Endothelial cell of umbilical vein (primary cell): Measurements from ENCODE around the gene TBC1D24. TPM values are rescaled to one million over a fixed set of nuclear protein-coding genes. Genes with fewer than 3 reads are reported as not detected.

Experiments
- BruUV-seq: library from RNA; stranded (reverse); fragments of 400-500 nt; replicated peaks from 2 replicates; lab custom pipeline; 2021; lab: Mats Ljungman, UMichigan
- CTCF ChIA-PET: fragments of 300-600, 350-600 bp; sonication (Branson Sonifier 250); formaldehyde crosslinking; loops from one replicate; lab custom pipeline; 2021; ENCODE audit warnings: antibody characterized with exemption, inconsistent platforms; lab: Charles Lee
- POLR2A ChIA-PET: fragments of 300-600, 350-600 bp; sonication (Branson Sonifier 250); formaldehyde crosslinking; loops from one replicate; lab custom pipeline; 2021; ENCODE audit warnings: antibody characterized with exemption, inconsistent platforms; lab: Charles Lee
- DNase-seq: peaks from one replicate; pipeline ENCODE4 v3.0.0-alpha.2; 2011; ENCODE audit warnings: low read depth, low spot score
- FAIRE-seq: peaks from 2 replicates; lab custom pipeline; 2011; peaks lifted over from hg19 to GRCh38; lab: Jason Lieb, UNC
- H2AFZ ChIP-seq: 2 replicates; pipeline ENCODE4 v1.6.0; 2012; ENCODE audit warnings: low read depth, low read length, control low read depth, inconsistent platforms
- H3K27ac ChIP-seq: 2 replicates; pipeline ENCODE4 v1.5.1; 2011; ENCODE audit warnings: low read depth, mild to moderate bottlenecking, control low read depth, low read length, moderate library complexity; ENCODE audit not compliant: insufficient read depth
- H3K27me3 ChIP-seq, 2 experiments: 2 replicates each; pipeline versions ENCODE4 v1.6.0 to v1.6.1; 2011; ENCODE audit warnings: low read length in 2 of 2, mixed read lengths in 1 of 2; ENCODE audit not compliant: control insufficient read depth in 2 of 2, insufficient read depth in 2 of 2
- H3K36me3 ChIP-seq, 2 experiments: 2 replicates in 1 of 2; 3 replicates in 1 of 2; pipeline ENCODE4 v1.5.1; 2011; ENCODE audit warnings: low read length in 2 of 2, mild to moderate bottlenecking in 1 of 2, moderate library complexity in 1 of 2; ENCODE audit not compliant: control insufficient read depth in 2 of 2, insufficient read depth in 2 of 2; ENCODE audit errors: extremely low read depth in 1 of 2
- H3K4me1 ChIP-seq: 3 replicates; pipeline ENCODE4 v1.5.1; 2011; ENCODE audit warnings: mild to moderate bottlenecking, low read length; ENCODE audit not compliant: control insufficient read depth, insufficient read depth; ENCODE audit errors: extremely low read depth
- H3K4me2 ChIP-seq: 2 replicates; pipeline ENCODE4 v1.6.1; 2011; ENCODE audit warnings: low read length, control low read depth, mixed read lengths; ENCODE audit not compliant: insufficient read depth
- H3K4me3 ChIP-seq, 3 experiments: fragments of 200-600 bp in 1 of 3; sonication (generic), shearing (Covaris generic) in 1 of 3; replicated peaks in 1 of 3; 2 replicates each; pipeline ENCODE4 v1.5.1; 2011 to 2016; ENCODE audit warnings: control low read depth in 3 of 3, low read length in 3 of 3, mild to moderate bottlenecking in 2 of 3, inconsistent platforms in 1 of 3, low read depth in 1 of 3, moderate library complexity in 1 of 3; ENCODE audit not compliant: insufficient read depth in 1 of 3
- H3K79me2 ChIP-seq: 2 replicates; pipeline ENCODE4 v1.6.0; 2012; ENCODE audit warnings: low read length, inconsistent platforms; ENCODE audit not compliant: control insufficient read depth, insufficient read depth
- H3K9ac ChIP-seq: replicated peaks from 2 replicates; pipeline ENCODE3; 2011; ENCODE audit warnings: low read length, control low read depth; ENCODE audit not compliant: insufficient read depth; ENCODE audit errors: extremely low read depth
- H3K9me1 ChIP-seq: replicated peaks from 3 replicates; pipeline ENCODE4 v1.6.0; 2011; ENCODE audit warnings: mild to moderate bottlenecking, low read length; ENCODE audit not compliant: control insufficient read depth, insufficient read depth; ENCODE audit errors: extremely low read depth
- H3K9me3 ChIP-seq: replicated peaks from 2 replicates; pipeline ENCODE4 v1.5.1; 2012; ENCODE audit warnings: low read length, inconsistent platforms; ENCODE audit not compliant: control insufficient read depth, insufficient read depth
- H4K20me1 ChIP-seq: replicated peaks from 2 replicates; pipeline ENCODE3; 2011; ENCODE audit warnings: mild to moderate bottlenecking, low read length; ENCODE audit not compliant: control insufficient read depth, insufficient read depth; ENCODE audit errors: extremely low read depth
- EZH2 ChIP-seq: IDR thresholded peaks from 2 replicates; pipeline ENCODE4 v1.6.1; 2012; ENCODE audit warnings: borderline replicate concordance, low read depth, mild to moderate bottlenecking, moderate library complexity, low read length, inconsistent platforms; ENCODE audit not compliant: severe bottlenecking
- JUN ChIP-seq: IDR thresholded peaks from 2 replicates; pipeline ENCODE4 v1.6.1; 2011; ENCODE audit warnings: borderline replicate concordance, low read depth; ENCODE audit not compliant: insufficient read length, insufficient read depth
- POLR2AphosphoS5 ChIP-seq: IDR thresholded peaks from 2 replicates; pipeline ENCODE4 v1.6.1; 2012; ENCODE audit warnings: low read depth, mild to moderate bottlenecking, control low read depth, low read length, moderate library complexity; ENCODE audit not compliant: insufficient read depth
- dilution Hi-C: fragments of 300-500 bp; cut with MboI; formaldehyde crosslinking; loops from one replicate; pipeline ENCODE4 v1.15.0; 2019; ENCODE audit warnings: low sequenced_read_pairs; ENCODE audit not compliant: extremely low pct_ligation_motif_present
- intact Hi-C: fragments of 100-400 bp; cut with micrococcal nuclease; formaldehyde crosslinking; loops from one replicate; pipeline ENCODE4 v1.10.0; 2022
- polyA plus RNA-seq, 4 experiments: library from polyadenylated mRNA; depleted of rRNA in 3 of 4; stranded (reverse) in 3 of 4; unstranded in 1 of 4; fragments of >200 nt; gene quantifications; 2 replicates each; pipeline versions ENCODE4 v1.2.1 to v1.2.3, GENCODE V29; 2011 to 2012; ENCODE audit warnings: missing spikeins in 1 of 4
- total RNA-seq: library from RNA; stranded (reverse); gene quantifications from 2 replicates; pipeline ENCODE4 v1.2.3, GENCODE V29; 2021

The TBC1D24 gene
- total and polyA plus RNA-seq, 2 donors (not counting 3 experiments of a cell fraction or from before 2014, with no cell fraction given): 8.1 to 22.8 TPM

DNA sequence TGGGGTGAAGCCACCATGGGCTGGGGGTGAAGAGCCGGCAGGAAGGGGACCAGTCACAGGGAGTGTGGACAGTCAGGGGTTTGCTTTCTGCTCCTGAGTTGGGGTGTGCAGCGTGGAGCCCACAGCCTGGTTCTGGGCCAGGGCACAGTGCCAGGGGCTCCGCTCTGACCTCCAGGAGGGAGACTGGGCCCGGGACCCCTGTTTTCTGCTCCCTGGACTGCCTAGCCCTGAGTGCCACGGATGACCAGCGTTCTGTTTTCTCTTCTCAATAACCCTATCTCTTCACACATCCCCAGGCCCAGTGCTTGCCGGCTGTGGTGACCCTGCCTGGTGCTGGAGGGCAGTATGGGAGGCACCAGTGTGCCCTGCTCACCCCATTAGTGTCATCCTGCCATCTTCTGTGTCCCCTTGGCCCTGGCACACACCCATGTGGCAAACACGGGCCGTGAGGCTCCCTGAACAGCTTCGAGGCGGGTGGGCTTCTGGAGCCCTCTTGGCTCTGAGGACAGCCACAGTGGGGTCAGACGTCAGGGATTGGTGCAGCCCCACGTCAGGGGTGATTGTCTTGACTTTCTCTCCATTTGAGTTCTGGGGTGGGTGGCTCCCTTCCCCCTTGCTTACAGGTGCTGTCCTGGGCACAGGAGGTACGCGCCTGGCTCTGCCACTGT is 55.2 kb downstream of the TBC1D24 start:
- Histone ChIP-seq H3K9me1 (no peaks in the 10 kb centered on the region), H3K79me2 (no peaks in the 10 kb centered on the region), H3K27ac (no peak overlapping the region), H3K4me1 (peaks cover 13% of the 10 kb centered on the region), H4K20me1 (no peaks in the 10 kb centered on the region), H3K9me3 (no peaks in the 10 kb centered on the region), H3K36me3 (peaks cover 2 to 30% of the 10 kb centered on the region in 2 experiments), H3K4me3 (no peak overlapping the region), H3K4me2 (no peak overlapping the region), H2AFZ (no peak overlapping the region), H3K9ac (no peak overlapping the region), H3K27me3 (no peaks in the 10 kb centered on the region)
- ChIA-PET CTCF (no interaction called here), POLR2A (no interaction called here)
- TF ChIP-seq JUN (no peak), EZH2 (no peak)
- intact Hi-C loops (no loop called here), dilution Hi-C loops (no loop called here)
- no peak for DNase-seq
- no peak for FAIRE-seq
- BruUV-seq: no TSS peak

DNA sequence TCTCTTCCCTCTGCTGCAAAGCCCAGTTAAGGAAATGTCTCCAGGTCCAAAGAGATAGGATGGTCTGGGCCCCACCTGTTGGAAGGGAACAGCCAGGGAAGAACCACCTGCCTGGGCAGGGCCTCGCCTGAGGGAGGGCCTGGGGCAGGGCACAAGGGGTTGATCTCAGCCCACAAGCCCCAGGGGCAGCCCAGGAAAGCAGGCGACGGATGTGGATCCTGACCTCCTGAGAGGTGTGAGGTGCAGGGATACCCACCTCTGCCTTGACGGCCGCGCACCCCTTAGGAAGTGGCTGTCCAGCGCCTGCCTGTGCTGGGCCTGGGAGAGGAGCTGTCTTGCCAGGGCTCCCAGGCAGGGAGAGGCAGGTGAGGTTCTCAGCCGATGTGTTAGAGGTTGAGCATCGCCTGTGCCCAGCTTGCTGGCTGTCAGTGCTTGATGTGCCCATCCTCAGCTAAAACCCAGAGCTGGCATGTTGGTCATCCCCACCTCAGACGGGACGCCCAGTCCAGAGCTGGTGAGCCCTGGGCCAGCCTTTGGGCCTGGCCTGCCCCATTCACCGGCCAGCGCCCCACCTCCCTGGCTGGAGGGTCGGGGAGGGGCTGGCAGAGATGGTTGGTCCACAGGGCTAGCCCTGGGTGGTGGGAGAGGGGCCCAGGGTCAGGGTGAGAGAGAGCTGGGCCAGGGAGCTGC is 55.8 kb downstream of the TBC1D24 start:
- Histone ChIP-seq H3K27me3 (no peaks in the 10 kb centered on the region), H3K9me3 (no peaks in the 10 kb centered on the region), H3K27ac (no peak overlapping the region), H3K4me2 (no peak overlapping the region), H3K79me2 (no peaks in the 10 kb centered on the region), H3K9ac (no peak overlapping the region), H3K4me3 (no peak overlapping the region), H4K20me1 (no peaks in the 10 kb centered on the region), H2AFZ (no peak overlapping the region), H3K36me3 (peaks cover 2 to 30% of the 10 kb centered on the region in 2 experiments), H3K4me1 (peaks cover 13% of the 10 kb centered on the region), H3K9me1 (no peaks in the 10 kb centered on the region)
- dilution Hi-C loops: no loop called here
- POLR2A ChIA-PET: interaction anchor here (0.8 kb wide), 1 partner anchor 10 kb away, joined by 6 read pairs; the partner anchor contains the start of gene AMDHD2
- no TSS peak for BruUV-seq
- no peak for FAIRE-seq
- CTCF ChIA-PET: interaction anchor here (1.2 kb wide), 1 partner anchor 11 kb away, joined by 3 read pairs; the partner anchor contains the start of gene AMDHD2
- DNase-seq: no peak
- intact Hi-C loops: no loop called here
- TF ChIP-seq JUN (no peak), POLR2AphosphoS5 (no peak), EZH2 (no peak)
